Measurements from ENCODE around the gene KLRG1.

- no peak for TF ChIP-seq CTCF (IDR thresholded peaks at IDR 0.05; ENCODE audit: control extremely low read depth in 1 of 3, insufficient read depth in 1 of 3, low read depth in 1 of 3, low read length in 3 of 3)
- TF ChIP-seq MAFK (IDR thresholded peaks at IDR 0.05; ENCODE audit: low read depth, low read length), result no peak
- TF ChIP-seq CHD7 (IDR thresholded peaks at IDR 0.05; ENCODE audit: insufficient replicate concordance, low read length), result no peak
- TF ChIP-seq CBX5 (IDR thresholded peaks at IDR 0.05; ENCODE audit: low read depth, low read length), result no peak
- no peak for TF ChIP-seq EZH2 (IDR thresholded peaks at IDR 0.05; ENCODE audit: low read depth, low read length, severe bottlenecking)
- no peak for TF ChIP-seq CHD2 (IDR thresholded peaks at IDR 0.05; ENCODE audit: low read length)
- TF ChIP-seq ATF3 (IDR thresholded peaks at IDR 0.05; ENCODE audit: insufficient read depth, low read depth, low read length), result no peak
- no peak for TF ChIP-seq CBX8 (IDR thresholded peaks at IDR 0.05; ENCODE audit: borderline replicate concordance, low read depth, low read length)
- no peak for TF ChIP-seq POLR2A (IDR thresholded peaks at IDR 0.05; ENCODE audit: control extremely low read depth in 1 of 2, low read depth in 2 of 2, low read length in 2 of 2)
- no peak for TF ChIP-seq ZNF274 (IDR thresholded peaks at IDR 0.05; ENCODE audit: borderline replicate concordance, extremely low read depth, low read length)
- TF ChIP-seq MAX (IDR thresholded peaks at IDR 0.05), result no peak
- TF ChIP-seq POLR2AphosphoS5 (IDR thresholded peaks at IDR 0.05; ENCODE audit: low read depth, low read length), result no peak
Observed at GRCh38 chr12:9032202-9032964, 43.0 kb downstream of the KLRG1 start.

All from H1 (cell line).